Measurements from ENCODE around the gene CRPPA. TPM values are rescaled to one million over a fixed set of nuclear protein-coding genes. Genes with fewer than 3 reads are reported as not detected.

Gene CRPPA
- total RNA-seq, 1 donor from 2014 or later, result 3.0 TPM

GRCh38 chr7:16431646-16432424 is 10.5 kb upstream of the CRPPA start:
- intact Hi-C loops (cut with DNase I), result no loop called here
- no peak overlapping the region for H3K4me3 ChIP-seq

GRCh38 chr7:16430133-16430532 is 8.8 kb upstream of the CRPPA start:
- H3K36me3 ChIP-seq, result no peaks in the 10 kb centered on the region
- no peaks in the 10 kb centered on the region for H3K9me3 ChIP-seq
- no peak for ATAC-seq
- H3K27me3 ChIP-seq (ENCODE audit: low read depth), result no peaks in the 10 kb centered on the region
- H3K4me1 ChIP-seq, result no peaks in the 10 kb centered on the region
- no peak for TF ChIP-seq CTCF (IDR thresholded peaks at IDR 0.05)
- no peak overlapping the region for H3K27ac ChIP-seq
- intact Hi-C loops (cut with DNase I), result no loop called here
- DNase-seq, result no peak
- no peak overlapping the region for H3K4me3 ChIP-seq

More at GRCh38 chr7:16431646-16432424, 10.5 kb upstream of the CRPPA start:
- Histone ChIP-seq H3K27me3 (ENCODE audit: low read depth) (no peaks in the 10 kb centered on the region), H3K36me3 (no peaks in the 10 kb centered on the region), H3K4me1 (no peaks in the 10 kb centered on the region), H3K9me3 (no peaks in the 10 kb centered on the region), H3K27ac (no peak overlapping the region)
- peak; percentile 39 to 63 for ATAC-seq
- peak; percentile 37 for TF ChIP-seq CTCF (IDR thresholded peaks at IDR 0.05)
- no peak for DNase-seq

GRCh38 chr7:16428672-16429071 is 7.3 kb upstream of the CRPPA start:
- ATAC-seq (peak in 1 of 2 donors; percentile 46), DNase-seq (no peak)

GRCh38 chr7:16428182-16428581 is 6.8 kb upstream of the CRPPA start:
- intact Hi-C loops (cut with DNase I), result no loop called here
- Histone ChIP-seq H3K27me3 (ENCODE audit: low read depth) (no peaks in the 10 kb centered on the region), H3K27ac (no peak overlapping the region), H3K36me3 (no peaks in the 10 kb centered on the region), H3K4me1 (no peaks in the 10 kb centered on the region), H3K4me3 (no peak overlapping the region), H3K9me3 (no peaks in the 10 kb centered on the region)
- no peak for TF ChIP-seq CTCF (IDR thresholded peaks at IDR 0.05)
- ATAC-seq (no peak), DNase-seq (no peak)

More at GRCh38 chr7:16428672-16429071, 7.3 kb upstream of the CRPPA start:
- Histone ChIP-seq H3K9me3 (no peaks in the 10 kb centered on the region), H3K4me3 (no peak overlapping the region), H3K27me3 (ENCODE audit: low read depth) (no peaks in the 10 kb centered on the region), H3K4me1 (no peaks in the 10 kb centered on the region), H3K36me3 (no peaks in the 10 kb centered on the region), H3K27ac (no peak overlapping the region)
- TF ChIP-seq CTCF (IDR thresholded peaks at IDR 0.05), result no peak
- intact Hi-C loops (cut with DNase I), result no loop called here

GRCh38 chr7:16423761-16424160 is 2.4 kb upstream of the CRPPA start:
- Histone ChIP-seq H3K4me1 (peaks cover 16% of the 10 kb centered on the region), H3K27me3 (ENCODE audit: low read depth) (no peaks in the 10 kb centered on the region), H3K4me3 (no peak overlapping the region), H3K36me3 (no peaks in the 10 kb centered on the region), H3K9me3 (no peaks in the 10 kb centered on the region), H3K27ac (no peak overlapping the region)
- ATAC-seq (no peak), DNase-seq (no peak)
- TF ChIP-seq CTCF (IDR thresholded peaks at IDR 0.05), result no peak
- intact Hi-C loops (cut with DNase I), result no loop called here
